NCI-H526 treated with DMSO at 0.1 percent for 48 hours (cell line): ENCODE measurements around the gene TMEM178B.
"Not testable (repeated sequence)": the region's sequence is repeated elsewhere in the genome, so short reads cannot be mapped to it uniquely, and the experiment has no call there.

Source experiments
- DNase-seq: peaks from one replicate; lab custom pipeline; 2025; lab: John Stamatoyannopoulos, UW

Gene TMEM178B

GRCh38 chr7:141074162-141074991 is 513 bp downstream of the TMEM178B start:
- peak; percentile 71 for DNase-seq

GRCh38 chr7:141074997-141075396 is 1.1 kb downstream of the TMEM178B start:
- DNase-seq = no peak

GRCh38 chr7:141076377-141076776 is 2.5 kb downstream of the TMEM178B start:
- DNase-seq = peak; percentile 74

- DNase-seq = no peak
These were observed 5.4 kb downstream of the TMEM178B start for GRCh38 chr7:141079219-141079618.

- not testable (repeated sequence) for DNase-seq
These were observed 15.6 kb downstream of the TMEM178B start for GRCh38 chr7:141089490-141089889.

GRCh38 chr7:141094336-141095070 is 20.6 kb downstream of the TMEM178B start:
- no peak for DNase-seq

GRCh38 chr7:141097430-141097829 is 23.6 kb downstream of the TMEM178B start:
- DNase-seq = no peak

GRCh38 chr7:141102436-141102835 is 28.6 kb downstream of the TMEM178B start:
- no peak for DNase-seq

GRCh38 chr7:141103847-141104429 is 30.1 kb downstream of the TMEM178B start:
- no peak for DNase-seq

GRCh38 chr7:141113131-141113530 is 39.3 kb downstream of the TMEM178B start:
- DNase-seq = no peak

GRCh38 chr7:141114029-141114664 is 40.3 kb downstream of the TMEM178B start:
- DNase-seq = no peak

- peak; percentile 45 for DNase-seq
These were observed 42.1 kb downstream of the TMEM178B start for GRCh38 chr7:141115965-141116364.

GRCh38 chr7:141116661-141117060 is 42.8 kb downstream of the TMEM178B start:
- DNase-seq = not testable (repeated sequence)

GRCh38 chr7:141118767-141119166 is 44.9 kb downstream of the TMEM178B start:
- no peak for DNase-seq

GRCh38 chr7:141119187-141119586 is 45.3 kb downstream of the TMEM178B start:
- no peak for DNase-seq

- DNase-seq = no peak
These were observed 48.9 kb downstream of the TMEM178B start for GRCh38 chr7:141122736-141123135.

- no peak for DNase-seq
These were observed 49.7 kb downstream of the TMEM178B start for GRCh38 chr7:141123522-141123921.

- DNase-seq = no peak
These were observed 52.2 kb downstream of the TMEM178B start for GRCh38 chr7:141126107-141126506.

GRCh38 chr7:141128506-141128905 is 54.6 kb downstream of the TMEM178B start:
- DNase-seq = no peak

- no peak for DNase-seq
These were observed 55.1 kb downstream of the TMEM178B start for GRCh38 chr7:141128931-141129330.

GRCh38 chr7:141132671-141133070 is 58.8 kb downstream of the TMEM178B start:
- no peak for DNase-seq

- DNase-seq = no peak
These were observed 59.8 kb downstream of the TMEM178B start for GRCh38 chr7:141133646-141134045.
